Left lung (tissue), 10 donors: ENCODE data around the gene SLC30A9. TPM values are rescaled to one million over a fixed set of nuclear protein-coding genes. Genes with fewer than 3 reads are reported as not detected.

Source experiments
- ATAC-seq: fragments of 200-7000 bp; cut with Tn5 transposase; one replicate; pipeline ENCODE4 v1.9.1; 2020; ENCODE audit warnings: moderate library complexity
- DNase-seq, 4 donors: peaks; one replicate each; pipeline ENCODE4 v3.0.0-alpha.2; 2013 to 2020
- H3K27ac ChIP-seq, 2 donors: fragments of 200-600 bp; sonication (generic) in 1 of 2; one replicate each; pipeline versions ENCODE4 v1.5.0 to v1.8.0; 2020 to 2021
- H3K27me3 ChIP-seq, 2 donors: fragments of 200-600 bp; sonication (generic) in 1 of 2; one replicate each; pipeline versions ENCODE4 v1.5.0 to v1.8.0; 2020 to 2021
- H3K36me3 ChIP-seq, 2 donors: fragments of 200-600 bp; sonication (generic) in 1 of 2; one replicate each; pipeline versions ENCODE4 v1.5.0 to v1.8.0; 2020 to 2021
- H3K4me1 ChIP-seq, 2 donors: fragments of 200-600 bp; one replicate each; pipeline ENCODE4 v1.8.0; 2021
- H3K4me3 ChIP-seq, 2 donors: fragments of 200-600 bp; sonication (generic) in 1 of 2; one replicate each; pipeline versions ENCODE4 v1.5.0 to v1.8.0; 2020 to 2021; ENCODE audit warnings: mild to moderate bottlenecking in 1 of 2
- H3K9me3 ChIP-seq, 2 donors: fragments of 200-600 bp; sonication (generic) in 1 of 2; one replicate each; pipeline versions ENCODE4 v1.5.0 to v1.8.0; 2020 to 2021
- CTCF ChIP-seq, 2 donors: fragments of 200-600 bp; sonication (generic) in 1 of 2; IDR thresholded peaks; one replicate each; pipeline versions ENCODE4 v1.5.0 to v1.8.0; 2021; ENCODE audit warnings: antibody characterized with exemption in 2 of 2
- intact Hi-C, 2 donors: fragments of 100-400 bp; cut with DNase I; formaldehyde crosslinking; loops; one replicate each; pipeline versions ENCODE4 v1.11.2 to v1.14.2; 2022
- polyA plus RNA-seq, 6 donors: library from polyadenylated mRNA; unstranded; fragments of 120-200 nt; gene quantifications; one replicate each; pipeline ENCODE4 v1.2.1, GENCODE V29; 2013; ENCODE audit not compliant: insufficient read length in 6 of 6
- total RNA-seq, 2 donors: library from RNA; stranded (reverse); fragmentation: NEBNext Ultra II Directional; extraction: Animal tissue kit (Norgen Biotek cat#: 25700); gene quantifications; one replicate each; pipeline ENCODE4 v1.2.1, GENCODE V29; 2021
- donor health status: DM: no; HTN: yes; CAD: no.
- donor health status: DM: no; HTN: no; CAD: no.

SLC30A9 gene
- total and polyA plus RNA-seq, 8 donors = 45.7 to 90.8 (median 84.0) TPM

GRCh38 chr4:41949531-41949930 is 40.8 kb upstream of the SLC30A9 start:
- no peaks in the 10 kb centered on the region for H3K9me3 ChIP-seq
- ATAC-seq (no peak), DNase-seq (no peak)
- intact Hi-C loops = no loop called here
- no peak for TF ChIP-seq CTCF (IDR thresholded peaks at IDR 0.05)
- no peaks in the 10 kb centered on the region for H3K27me3 ChIP-seq
- H3K4me1 ChIP-seq = no peaks in the 10 kb centered on the region
- peaks cover 0 to 85% of the 10 kb centered on the region in 2 donors for H3K36me3 ChIP-seq
- H3K4me3 ChIP-seq = no peak overlapping the region
- H3K27ac ChIP-seq = no peak overlapping the region

- intact Hi-C loops = no loop called here
- TF ChIP-seq CTCF (IDR thresholded peaks at IDR 0.05) = peak in 1 of 2 donors; percentile 22
These were observed 32.7 kb upstream of the SLC30A9 start for GRCh38 chr4:41957634-41958033.

DNA sequence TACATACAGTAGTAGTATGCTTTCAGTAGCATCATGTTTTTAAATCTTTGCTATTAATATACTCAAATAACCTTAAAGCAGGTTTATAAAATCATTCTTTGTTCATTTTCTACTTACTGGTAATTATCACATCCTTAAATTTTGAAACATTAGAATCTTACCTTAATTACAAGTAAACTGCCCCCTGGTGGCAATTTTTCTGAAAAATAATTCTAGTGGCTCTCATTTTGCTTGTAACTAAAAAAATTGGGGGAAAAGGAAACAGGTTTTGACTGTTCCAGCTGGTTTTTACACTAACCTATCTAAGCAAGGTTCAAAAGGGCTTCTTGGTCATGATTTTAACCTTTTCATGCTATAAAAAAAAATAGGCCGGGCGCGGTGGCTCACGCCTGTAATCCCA is 27.2 kb upstream of the SLC30A9 start:
- Histone ChIP-seq H3K27ac (no peak overlapping the region), H3K9me3 (no peaks in the 10 kb centered on the region), H3K36me3 (no peaks in the 10 kb centered on the region), H3K4me1 (no peaks in the 10 kb centered on the region), H3K4me3 (no peak overlapping the region), H3K27me3 (no peaks in the 10 kb centered on the region)
- ATAC-seq (no peak), DNase-seq (no peak)
- intact Hi-C loops = no loop called here
- peak in 1 of 2 donors; percentile 25 for TF ChIP-seq CTCF (IDR thresholded peaks at IDR 0.05)

More at GRCh38 chr4:41957634-41958033, 32.7 kb upstream of the SLC30A9 start:
- Histone ChIP-seq H3K9me3 (no peaks in the 10 kb centered on the region), H3K4me1 (no peaks in the 10 kb centered on the region), H3K27me3 (no peaks in the 10 kb centered on the region), H3K36me3 (peaks cover 0 to 31% of the 10 kb centered on the region in 2 donors), H3K4me3 (no peak overlapping the region), H3K27ac (no peak overlapping the region)
- ATAC-seq (peak; percentile 22), DNase-seq (no peak)

- no peak overlapping the region for H3K4me3 ChIP-seq
- DNase-seq (no peak), ATAC-seq (no peak)
- H3K36me3 ChIP-seq = no peaks in the 10 kb centered on the region
- H3K27me3 ChIP-seq = no peaks in the 10 kb centered on the region
- no peak for TF ChIP-seq CTCF (IDR thresholded peaks at IDR 0.05)
- no peaks in the 10 kb centered on the region for H3K4me1 ChIP-seq
- intact Hi-C loops = no loop called here
- H3K27ac ChIP-seq = no peak overlapping the region
- peaks cover 0 to 6% of the 10 kb centered on the region in 2 donors for H3K9me3 ChIP-seq
These were observed 25.9 kb upstream of the SLC30A9 start for GRCh38 chr4:41964401-41964800.

GRCh38 chr4:41967392-41967791 is 22.9 kb upstream of the SLC30A9 start:
- Histone ChIP-seq H3K4me3 (no peak overlapping the region), H3K4me1 (no peaks in the 10 kb centered on the region), H3K27ac (no peak overlapping the region), H3K27me3 (no peaks in the 10 kb centered on the region), H3K9me3 (peaks cover 0 to 6% of the 10 kb centered on the region in 2 donors), H3K36me3 (no peaks in the 10 kb centered on the region)
- ATAC-seq (no peak), DNase-seq (no peak)
- no peak for TF ChIP-seq CTCF (IDR thresholded peaks at IDR 0.05)
- intact Hi-C loops = no loop called here
